ENCODE data around the gene AUH. TPM values are rescaled to one million over a fixed set of nuclear protein-coding genes. Genes with fewer than 3 reads are reported as not detected.

AUH gene
- total RNA-seq, 1 experiment from 2014 or later, result 29.0 TPM

- peaks cover 4 to 7% of the 10 kb centered on the region in 2 experiments; a peak in 3 of 4 replicates for H3K4me1 ChIP-seq (ENCODE audit: control insufficient read depth in 1 of 2, insufficient read depth in 2 of 2, low read length in 2 of 2)
- CTCF ChIA-PET, result no interaction called here
- peaks cover 6% of the 10 kb centered on the region for H4K20me1 ChIP-seq (ENCODE audit: insufficient read depth)
- no peak overlapping the region for H3K4me2 ChIP-seq (ENCODE audit: low read length)
- peaks cover 6% of the 10 kb centered on the region; the same call in 1 of the 2 replicates for H3K79me2 ChIP-seq (ENCODE audit: insufficient read depth, low read length)
- POLR2A ChIA-PET, result no interaction called here
- no peak overlapping the region for H3K4me3 ChIP-seq (replicated peaks in 1 of 2; ENCODE audit: low read depth in 1 of 2, low read length in 2 of 2)
- no peak overlapping the region for H2AFZ ChIP-seq (ENCODE audit: low read depth, low read length, poor library complexity, severe bottlenecking)
- no TSS peak for BruUV-seq (replicated peaks)
- RAD21 ChIA-PET (ENCODE audit: low non-redundant PET in 1 of 2, low total read pairs in 2 of 2, uncharacterized antibody in 2 of 2, unreplicated experiment in 2 of 2), result no interaction called here
- ATAC-seq (no peak), DNase-seq (ENCODE audit: low read depth, low spot score) (no peak)
- no peaks in the 10 kb centered on the region for H3K27me3 ChIP-seq (ENCODE audit: insufficient read depth, low read length)
- TF ChIP-seq EGR1 (IDR thresholded peaks at IDR 0.05; ENCODE audit: low read depth) (no peak), EZH2 (IDR thresholded peaks at IDR 0.05) (no peak), CEBPB (IDR thresholded peaks at IDR 0.05; ENCODE audit: low read depth) (no peak), CBX3 (IDR thresholded peaks at IDR 0.05; ENCODE audit: low read depth) (no peak), SRF (IDR thresholded peaks at IDR 0.05; ENCODE audit: low read depth) (no peak), POLR2A (IDR thresholded peaks at IDR 0.05; ENCODE audit: borderline replicate concordance, extremely low read depth, insufficient read depth, insufficient read length) (no peak), TCF7L2 (IDR thresholded peaks at IDR 0.05; ENCODE audit: borderline replicate concordance, extremely low read depth, insufficient read depth, insufficient read length) (no peak), POLR2AphosphoS5 (IDR thresholded peaks at IDR 0.05; ENCODE audit: low read depth, low read length) (no peak), FOSL1 (IDR thresholded peaks at IDR 0.05; ENCODE audit: low read depth) (no peak), YY1 (IDR thresholded peaks at IDR 0.05; ENCODE audit: extremely low read depth, insufficient replicate concordance, low read depth, low read length) (no peak), ELF1 (IDR thresholded peaks at IDR 0.05; ENCODE audit: borderline replicate concordance, low read depth) (no peak), RAD21 (IDR thresholded peaks at IDR 0.05; ENCODE audit: low read depth) (no peak), CTCF (IDR thresholded peaks at IDR 0.05 in 2 of 3, conservative IDR thresholded peaks at IDR 0.05 in 1 of 3; ENCODE audit: borderline replicate concordance in 1 of 3, insufficient read depth in 1 of 3, low read depth in 2 of 3, low read length in 2 of 3) (no peak)
- TF ChIP-seq, protein P1, sequence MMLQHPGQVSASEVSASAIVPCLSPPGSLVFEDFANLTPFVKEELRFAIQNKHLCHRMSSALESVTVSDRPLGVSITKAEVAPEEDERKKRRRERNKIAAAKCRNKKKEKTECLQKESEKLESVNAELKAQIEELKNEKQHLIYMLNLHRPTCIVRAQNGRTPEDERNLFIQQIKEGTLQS (IDR thresholded peaks at IDR 0.05), result no peak
- TF ChIP-seq, protein P2, sequence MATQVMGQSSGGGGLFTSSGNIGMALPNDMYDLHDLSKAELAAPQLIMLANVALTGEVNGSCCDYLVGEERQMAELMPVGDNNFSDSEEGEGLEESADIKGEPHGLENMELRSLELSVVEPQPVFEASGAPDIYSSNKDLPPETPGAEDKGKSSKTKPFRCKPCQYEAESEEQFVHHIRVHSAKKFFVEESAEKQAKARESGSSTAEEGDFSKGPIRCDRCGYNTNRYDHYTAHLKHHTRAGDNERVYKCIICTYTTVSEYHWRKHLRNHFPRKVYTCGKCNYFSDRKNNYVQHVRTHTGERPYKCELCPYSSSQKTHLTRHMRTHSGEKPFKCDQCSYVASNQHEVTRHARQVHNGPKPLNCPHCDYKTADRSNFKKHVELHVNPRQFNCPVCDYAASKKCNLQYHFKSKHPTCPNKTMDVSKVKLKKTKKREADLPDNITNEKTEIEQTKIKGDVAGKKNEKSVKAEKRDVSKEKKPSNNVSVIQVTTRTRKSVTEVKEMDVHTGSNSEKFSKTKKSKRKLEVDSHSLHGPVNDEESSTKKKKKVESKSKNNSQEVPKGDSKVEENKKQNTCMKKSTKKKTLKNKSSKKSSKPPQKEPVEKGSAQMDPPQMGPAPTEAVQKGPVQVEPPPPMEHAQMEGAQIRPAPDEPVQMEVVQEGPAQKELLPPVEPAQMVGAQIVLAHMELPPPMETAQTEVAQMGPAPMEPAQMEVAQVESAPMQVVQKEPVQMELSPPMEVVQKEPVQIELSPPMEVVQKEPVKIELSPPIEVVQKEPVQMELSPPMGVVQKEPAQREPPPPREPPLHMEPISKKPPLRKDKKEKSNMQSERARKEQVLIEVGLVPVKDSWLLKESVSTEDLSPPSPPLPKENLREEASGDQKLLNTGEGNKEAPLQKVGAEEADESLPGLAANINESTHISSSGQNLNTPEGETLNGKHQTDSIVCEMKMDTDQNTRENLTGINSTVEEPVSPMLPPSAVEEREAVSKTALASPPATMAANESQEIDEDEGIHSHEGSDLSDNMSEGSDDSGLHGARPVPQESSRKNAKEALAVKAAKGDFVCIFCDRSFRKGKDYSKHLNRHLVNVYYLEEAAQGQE (IDR thresholded peaks at IDR 0.05; ENCODE audit: low read depth), result no peak
- H3K9me2 ChIP-seq (ENCODE audit: insufficient read depth), result no peaks in the 10 kb centered on the region
- no peaks in the 10 kb centered on the region for H3K9me3 ChIP-seq (ENCODE audit: control insufficient read depth in 1 of 2, insufficient read depth in 1 of 2, low read depth in 1 of 2, low read length in 2 of 2)
- H3K9ac ChIP-seq (ENCODE audit: low read length), result no peak overlapping the region
- H3K27ac ChIP-seq (ENCODE audit: low read depth, low read length), result no peak overlapping the region
- intact Hi-C loops (cut with micrococcal nuclease), result no loop called here
- 0 out of 4 replicates have a peak, but pooled peaks cover 0 to under 1% of the 10 kb centered on the region in 2 experiments for H3K36me3 ChIP-seq (ENCODE audit: control insufficient read depth in 1 of 2, insufficient read depth in 2 of 2, low read length in 2 of 2)
Observed at GRCh38 chr9:91347377-91347776, 14.3 kb downstream of the AUH start.

Measured in HCT116 (cell line).